HepG2 (cell line): Measurements from ENCODE around the gene PCDHGA2. TPM values are rescaled to one million over a fixed set of nuclear protein-coding genes. Genes with fewer than 3 reads are reported as not detected.

Experiments used
- CENPT ChIP-seq: sonication (generic); formaldehyde crosslinking; IDR thresholded peaks from 2 replicates; pipeline ENCODE4 v1.8.0; 2022; ENCODE audit warnings: low read depth, mild to moderate bottlenecking, moderate library complexity, missing genetic modification reagents
- ETV5 ChIP-seq: IDR thresholded peaks from 2 replicates; pipeline ENCODE4 v1.6.1; 2018; ENCODE audit warnings: missing biosample characterization, missing genetic modification reagents, inconsistent platforms, borderline replicate concordance
- FOXM1 ChIP-seq: sonication (generic); formaldehyde crosslinking; IDR thresholded peaks from 2 replicates; pipeline ENCODE4 v1.5.0; 2020; ENCODE audit warnings: missing genetic modification reagents
- HMGA1 ChIP-seq: sonication (generic); formaldehyde crosslinking; conservative IDR thresholded peaks from 2 replicates; pipeline ENCODE4 v1.4.0; 2020; ENCODE audit warnings: missing genetic modification reagents
- MED1 ChIP-seq: sonication (generic); formaldehyde crosslinking; IDR thresholded peaks from 2 replicates; pipeline ENCODE4 v1.4.0; 2020; ENCODE audit warnings: missing genetic modification reagents
- MEF2D ChIP-seq: sonication (generic); formaldehyde crosslinking; IDR thresholded peaks from 2 replicates; pipeline ENCODE4 v1.5.1; 2020; ENCODE audit warnings: mild to moderate bottlenecking, missing genetic modification reagents
- SOX6 ChIP-seq, 2 experiments: fragments of 450-650 bp in 1 of 2; sonication (generic) in 1 of 2; formaldehyde crosslinking in 1 of 2; IDR thresholded peaks; 2 replicates each; pipeline versions ENCODE4 v1.4.0 to v1.6.1; 2017 to 2020; ENCODE audit warnings: antibody characterized with exemption in 1 of 2, mild to moderate bottlenecking in 1 of 2, missing genetic modification reagents in 1 of 2
- STAG1 ChIP-seq: sonication (generic); formaldehyde crosslinking; IDR thresholded peaks from 2 replicates; pipeline ENCODE4 v1.4.0; 2020; ENCODE audit warnings: missing genetic modification reagents
- U2AF1 ChIP-seq: fragments of 200-400 bp; formaldehyde crosslinking; optimal IDR thresholded peaks from 2 replicates; pipeline ENCODE3; 2017; ENCODE audit warnings: mild to moderate bottlenecking, low read depth, low read length
- USF2 ChIP-seq, 2 experiments: sonication (generic) in 1 of 2; formaldehyde crosslinking in 1 of 2; IDR thresholded peaks; 2 replicates each; pipeline versions ENCODE4 v1.5.1 to v1.6.1; 2011 to 2020; ENCODE audit warnings: borderline replicate concordance in 1 of 2, low read depth in 1 of 2, low read length in 1 of 2, mild to moderate bottlenecking in 1 of 2, missing genetic modification reagents in 1 of 2, moderate library complexity in 1 of 2
- ZNF350 ChIP-seq: sonication (generic); formaldehyde crosslinking; IDR thresholded peaks from 2 replicates; pipeline ENCODE4 v1.4.0; 2020; ENCODE audit warnings: mild to moderate bottlenecking, low read depth, missing genetic modification reagents, borderline replicate concordance
- ZNF7 ChIP-seq: IDR thresholded peaks from 2 replicates; pipeline ENCODE4 v1.6.1; 2016; ENCODE audit warnings: missing biosample characterization, missing genetic modification reagents
- polyA plus RNA-seq, 8 experiments: library from polyadenylated mRNA; depleted of rRNA in 3 of 8; stranded (reverse) in 7 of 8; unstranded in 1 of 8; fragments of >200 nt; fragmentation: Illumina TruSeq in 4 of 8; extraction: Trizol in 4 of 8; gene quantifications; 2 replicates each; pipeline versions ENCODE4 v1.2.1 to v1.2.3, GENCODE V29; 2011 to 2016; ENCODE audit warnings: low read depth in 4 of 8, missing spikeins in 1 of 8, mixed read lengths in 1 of 8; ENCODE audit not compliant: insufficient read depth in 1 of 8
- total RNA-seq, 5 experiments: library from RNA; depleted of rRNA; stranded (reverse); fragments of >200 nt; fragmentation: Illumina TruSeq; extraction: Trizol; gene quantifications; 2 replicates each; pipeline ENCODE4 v1.2.3, GENCODE V29; 2016; ENCODE audit warnings: low read depth in 1 of 5
- TF ChIP-seq, protein P1 (sequence below): sonication (generic); formaldehyde crosslinking; IDR thresholded peaks from 2 replicates; pipeline ENCODE4 v1.4.0; 2020; ENCODE audit warnings: missing genetic modification reagents
- TF ChIP-seq, protein P2 (sequence below): sonication (generic); formaldehyde crosslinking; IDR thresholded peaks from 2 replicates; pipeline ENCODE4 v1.5.1; 2020; ENCODE audit warnings: mild to moderate bottlenecking, missing genetic modification reagents, borderline replicate concordance
- TF ChIP-seq, protein P3 (sequence below): sonication (generic); formaldehyde crosslinking; IDR thresholded peaks from 2 replicates; pipeline ENCODE4 v1.5.0; 2020; ENCODE audit warnings: mild to moderate bottlenecking, missing genetic modification reagents, borderline replicate concordance

The PCDHGA2 gene
- total and polyA plus RNA-seq, 2 of the 13 experiments (the other 11 are each of a cell fraction or from before 2014, with no cell fraction given): 0.04 to 0.11 TPM

DNA sequence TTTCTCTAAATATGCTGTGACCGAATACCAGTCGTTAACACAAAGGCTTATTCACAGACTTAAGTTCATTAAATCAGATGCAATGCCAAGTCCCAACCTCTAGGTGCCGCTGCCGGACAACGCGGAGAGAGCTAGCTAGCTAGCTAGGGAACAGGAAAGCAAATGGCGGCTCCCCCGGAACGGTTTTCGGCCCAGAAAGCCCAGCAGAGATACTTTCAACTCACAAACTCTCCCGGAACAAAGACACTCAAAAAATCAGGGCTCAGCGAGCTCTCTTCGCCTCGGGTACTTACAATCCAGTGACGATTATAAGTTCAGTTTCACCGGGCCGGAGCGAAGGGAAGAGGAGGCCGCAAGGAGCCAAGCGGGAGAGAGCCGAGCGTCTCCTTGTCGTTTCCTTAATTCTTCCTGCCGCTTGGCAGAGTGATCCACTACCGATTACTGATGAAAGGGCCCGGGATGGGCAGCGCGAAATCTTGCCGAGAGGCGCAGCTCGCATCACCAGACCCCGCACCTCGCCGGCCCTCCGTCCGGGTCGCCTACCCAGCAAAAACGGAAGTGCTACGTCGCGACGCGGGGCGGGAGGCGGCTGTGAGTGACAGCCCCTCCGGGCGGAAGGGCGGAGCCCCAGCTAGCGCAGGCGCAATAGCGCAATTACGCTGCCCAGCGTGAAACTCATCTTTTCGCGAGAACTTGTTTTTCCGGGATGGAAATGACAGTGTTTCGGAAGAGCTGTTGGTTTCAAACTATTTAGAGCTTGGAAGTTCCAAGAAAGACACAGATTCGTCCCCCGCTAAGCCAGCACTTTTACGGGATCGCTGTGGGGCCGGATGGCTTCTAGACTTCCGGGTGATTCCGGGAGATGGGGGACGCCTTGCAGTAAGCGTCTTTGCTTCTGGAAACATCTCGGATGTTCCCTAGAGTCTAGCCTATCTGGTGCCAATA, 18.1 kb upstream of the PCDHGA2 start, which contains the start of gene TAF7 (continued):
- TF ChIP-seq, protein P1, sequence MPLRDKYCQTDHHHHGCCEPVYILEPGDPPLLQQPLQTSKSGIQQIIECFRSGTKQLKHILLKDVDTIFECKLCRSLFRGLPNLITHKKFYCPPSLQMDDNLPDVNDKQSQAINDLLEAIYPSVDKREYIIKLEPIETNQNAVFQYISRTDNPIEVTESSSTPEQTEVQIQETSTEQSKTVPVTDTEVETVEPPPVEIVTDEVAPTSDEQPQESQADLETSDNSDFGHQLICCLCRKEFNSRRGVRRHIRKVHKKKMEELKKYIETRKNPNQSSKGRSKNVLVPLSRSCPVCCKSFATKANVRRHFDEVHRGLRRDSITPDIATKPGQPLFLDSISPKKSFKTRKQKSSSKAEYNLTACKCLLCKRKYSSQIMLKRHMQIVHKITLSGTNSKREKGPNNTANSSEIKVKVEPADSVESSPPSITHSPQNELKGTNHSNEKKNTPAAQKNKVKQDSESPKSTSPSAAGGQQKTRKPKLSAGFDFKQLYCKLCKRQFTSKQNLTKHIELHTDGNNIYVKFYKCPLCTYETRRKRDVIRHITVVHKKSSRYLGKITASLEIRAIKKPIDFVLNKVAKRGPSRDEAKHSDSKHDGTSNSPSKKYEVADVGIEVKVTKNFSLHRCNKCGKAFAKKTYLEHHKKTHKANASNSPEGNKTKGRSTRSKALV (CRISPR knock-in tag): no peak
- TF ChIP-seq USF2 (IDR thresholded peaks at IDR 0.05; ENCODE audit: low read depth, low read length) (no peak), USF2 (CRISPR knock-in tag; IDR thresholded peaks at IDR 0.05; ENCODE audit: borderline replicate concordance) (peak; percentile 49; the same call in 1 of the 2 replicates), FOXM1 (CRISPR knock-in tag) (no peak), MED1 (CRISPR knock-in tag) (peak; percentile 12; the same call in 1 of the 2 replicates), HMGA1 (CRISPR knock-in tag) (no peak), U2AF1 (peak; percentile 69), STAG1 (CRISPR knock-in tag) (peak; percentile 26; the same call in 1 of the 2 replicates), MEF2D (CRISPR knock-in tag) (peak; percentile 43; the same call in 1 of the 2 replicates), ZNF7 (no peak; the same call in 1 of the 2 replicates), CENPT (CRISPR knock-in tag) (no peak), ZNF350 (CRISPR knock-in tag) (peak; percentile 95), ETV5 (CRISPR knock-in tag) (peak; percentile 77), SOX6 (IDR thresholded peaks at IDR 0.05) (no peak), SOX6 (CRISPR knock-in tag; IDR thresholded peaks at IDR 0.05) (peak; percentile 57)
- TF ChIP-seq, protein P2, sequence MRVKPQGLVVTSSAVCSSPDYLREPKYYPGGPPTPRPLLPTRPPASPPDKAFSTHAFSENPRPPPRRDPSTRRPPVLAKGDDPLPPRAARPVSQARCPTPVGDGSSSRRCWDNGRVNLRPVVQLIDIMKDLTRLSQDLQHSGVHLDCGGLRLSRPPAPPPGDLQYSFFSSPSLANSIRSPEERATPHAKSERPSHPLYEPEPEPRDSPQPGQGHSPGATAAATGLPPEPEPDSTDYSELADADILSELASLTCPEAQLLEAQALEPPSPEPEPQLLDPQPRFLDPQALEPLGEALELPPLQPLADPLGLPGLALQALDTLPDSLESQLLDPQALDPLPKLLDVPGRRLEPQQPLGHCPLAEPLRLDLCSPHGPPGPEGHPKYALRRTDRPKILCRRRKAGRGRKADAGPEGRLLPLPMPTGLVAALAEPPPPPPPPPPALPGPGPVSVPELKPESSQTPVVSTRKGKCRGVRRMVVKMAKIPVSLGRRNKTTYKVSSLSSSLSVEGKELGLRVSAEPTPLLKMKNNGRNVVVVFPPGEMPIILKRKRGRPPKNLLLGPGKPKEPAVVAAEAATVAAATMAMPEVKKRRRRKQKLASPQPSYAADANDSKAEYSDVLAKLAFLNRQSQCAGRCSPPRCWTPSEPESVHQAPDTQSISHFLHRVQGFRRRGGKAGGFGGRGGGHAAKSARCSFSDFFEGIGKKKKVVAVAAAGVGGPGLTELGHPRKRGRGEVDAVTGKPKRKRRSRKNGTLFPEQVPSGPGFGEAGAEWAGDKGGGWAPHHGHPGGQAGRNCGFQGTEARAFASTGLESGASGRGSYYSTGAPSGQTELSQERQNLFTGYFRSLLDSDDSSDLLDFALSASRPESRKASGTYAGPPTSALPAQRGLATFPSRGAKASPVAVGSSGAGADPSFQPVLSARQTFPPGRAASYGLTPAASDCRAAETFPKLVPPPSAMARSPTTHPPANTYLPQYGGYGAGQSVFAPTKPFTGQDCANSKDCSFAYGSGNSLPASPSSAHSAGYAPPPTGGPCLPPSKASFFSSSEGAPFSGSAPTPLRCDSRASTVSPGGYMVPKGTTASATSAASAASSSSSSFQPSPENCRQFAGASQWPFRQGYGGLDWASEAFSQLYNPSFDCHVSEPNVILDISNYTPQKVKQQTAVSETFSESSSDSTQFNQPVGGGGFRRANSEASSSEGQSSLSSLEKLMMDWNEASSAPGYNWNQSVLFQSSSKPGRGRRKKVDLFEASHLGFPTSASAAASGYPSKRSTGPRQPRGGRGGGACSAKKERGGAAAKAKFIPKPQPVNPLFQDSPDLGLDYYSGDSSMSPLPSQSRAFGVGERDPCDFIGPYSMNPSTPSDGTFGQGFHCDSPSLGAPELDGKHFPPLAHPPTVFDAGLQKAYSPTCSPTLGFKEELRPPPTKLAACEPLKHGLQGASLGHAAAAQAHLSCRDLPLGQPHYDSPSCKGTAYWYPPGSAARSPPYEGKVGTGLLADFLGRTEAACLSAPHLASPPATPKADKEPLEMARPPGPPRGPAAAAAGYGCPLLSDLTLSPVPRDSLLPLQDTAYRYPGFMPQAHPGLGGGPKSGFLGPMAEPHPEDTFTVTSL (CRISPR knock-in tag): 0 out of 2 replicates have a peak, but pooled peaks have one; percentile 47
- TF ChIP-seq, protein P3, sequence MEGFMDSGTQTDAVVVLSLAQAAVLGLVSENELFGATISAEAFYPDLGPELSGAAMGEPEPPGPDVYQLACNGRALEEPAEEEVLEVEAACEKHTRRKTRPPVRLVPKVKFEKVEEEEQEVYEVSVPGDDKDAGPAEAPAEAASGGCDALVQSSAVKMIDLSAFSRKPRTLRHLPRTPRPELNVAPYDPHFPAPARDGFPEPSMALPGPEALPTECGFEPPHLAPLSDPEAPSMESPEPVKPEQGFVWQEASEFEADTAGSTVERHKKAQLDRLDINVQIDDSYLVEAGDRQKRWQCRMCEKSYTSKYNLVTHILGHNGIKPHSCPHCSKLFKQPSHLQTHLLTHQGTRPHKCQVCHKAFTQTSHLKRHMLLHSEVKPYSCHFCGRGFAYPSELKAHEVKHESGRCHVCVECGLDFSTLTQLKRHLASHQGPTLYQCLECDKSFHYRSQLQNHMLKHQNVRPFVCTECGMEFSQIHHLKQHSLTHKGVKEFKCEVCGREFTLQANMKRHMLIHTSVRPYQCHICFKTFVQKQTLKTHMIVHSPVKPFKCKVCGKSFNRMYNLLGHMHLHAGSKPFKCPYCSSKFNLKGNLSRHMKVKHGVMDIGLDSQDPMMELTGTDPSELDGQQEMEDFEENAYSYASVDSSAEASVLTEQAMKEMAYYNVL (CRISPR knock-in tag): no peak
